Uterus (tissue), 4 donors: ENCODE measurements around the gene LSM6. TPM values are rescaled to one million over a fixed set of nuclear protein-coding genes. Genes with fewer than 3 reads are reported as not detected.
A peak's percentile ranks its signal among the peaks of the same experiment; 100 is the strongest.

Experiments used
- DNase-seq, 2 donors: peaks; one replicate each; pipeline ENCODE4 v3.0.0-alpha.2; 2019 to 2020
- H3K27ac ChIP-seq, 2 donors: fragments of 200-600 bp; sonication (generic); 1 replicate in 1 of 2; 2 replicates in 1 of 2; pipeline ENCODE4 v1.5.1; 2016 to 2018
- H3K27me3 ChIP-seq, 2 donors: fragments of 200-600 bp; sonication (generic); one replicate each; pipeline ENCODE4 v1.5.1; 2018 to 2019; ENCODE audit warnings: control low read depth in 1 of 2
- H3K36me3 ChIP-seq, 2 donors: fragments of 200-600 bp; sonication (generic); one replicate each; pipeline ENCODE4 v1.5.1; 2019; ENCODE audit warnings: control low read depth in 1 of 2
- H3K4me1 ChIP-seq, 2 donors: fragments of 200-600 bp; sonication (generic); one replicate each; pipeline ENCODE4 v1.5.1; 2018 to 2019; ENCODE audit warnings: control low read depth in 1 of 2
- H3K4me3 ChIP-seq, 2 donors: fragments of 200-600 bp; sonication (generic); 1 replicate in 1 of 2; 2 replicates in 1 of 2; pipeline ENCODE4 v1.5.1; 2018 to 2019; ENCODE audit warnings: mild to moderate bottlenecking in 1 of 2
- H3K9me3 ChIP-seq, 2 donors: fragments of 200-600 bp; sonication (generic); one replicate each; pipeline ENCODE4 v1.5.1; 2019; ENCODE audit warnings: control low read depth in 1 of 2
- CTCF ChIP-seq, 4 experiments: fragments of 200-600 bp in 2 of 4; fragments of 450-650 bp in 2 of 4; sonication (generic) in 2 of 4; IDR thresholded peaks; one replicate each; pipeline ENCODE4 v1.5.1; 2016 to 2019; ENCODE audit warnings: antibody characterized with exemption in 4 of 4, mild to moderate bottlenecking in 2 of 4, moderate library complexity in 1 of 4
- POLR2A ChIP-seq, 2 donors: fragments of 450-650 bp; IDR thresholded peaks; one replicate each; pipeline ENCODE4 v1.6.1; 2016; ENCODE audit warnings: antibody characterized with exemption in 2 of 2, mild to moderate bottlenecking in 1 of 2, moderate library complexity in 1 of 2
- intact Hi-C: fragments of 100-400 bp; cut with DNase I; formaldehyde crosslinking; loops from one replicate; pipeline ENCODE4 v1.15.1; 2023; ENCODE audit warnings: low total_unique reads
- total RNA-seq, 4 donors: library from RNA; depleted of rRNA in 3 of 4; stranded (reverse); fragments of >200 nt in 3 of 4; gene quantifications; one replicate each; pipeline versions ENCODE4 v1.1.0 to v1.2.4, GENCODE V29; 2014 to 2023
- donor health status: DM: yes; HTN: yes; CAD: no.

LSM6 gene
- total RNA-seq, 4 donors from 2014 or later, result 8.7 to 56.8 (median 31.2) TPM

- no peak for DNase-seq
- H3K4me3 ChIP-seq, result no peak overlapping the region
- no peaks in the 10 kb centered on the region for H3K9me3 ChIP-seq
- no peak overlapping the region for H3K27ac ChIP-seq
- no peaks in the 10 kb centered on the region for H3K27me3 ChIP-seq
- TF ChIP-seq CTCF (IDR thresholded peaks at IDR 0.05) (no peak), POLR2A (IDR thresholded peaks at IDR 0.05) (no peak)
- intact Hi-C loops, result no loop called here
- H3K4me1 ChIP-seq, result no peaks in the 10 kb centered on the region
- H3K36me3 ChIP-seq, result no peaks in the 10 kb centered on the region
Measured at GRCh38 chr4:146170149-146170548, 5.4 kb upstream of the LSM6 start.

GRCh38 chr4:146176891-146177290, 1.4 kb downstream of the LSM6 start:
- peak overlapping the region in 1 of 2 donors; percentile 93 for H3K4me3 ChIP-seq
- intact Hi-C loops, result no loop called here
- no peaks in the 10 kb centered on the region for H3K27me3 ChIP-seq
- H3K9me3 ChIP-seq, result no peaks in the 10 kb centered on the region
- peak overlapping the region in 1 of 2 donors; percentile 83 for H3K27ac ChIP-seq
- DNase-seq, result no peak
- H3K36me3 ChIP-seq, result no peaks in the 10 kb centered on the region
- no peak for TF ChIP-seq POLR2A (IDR thresholded peaks at IDR 0.05)
- TF ChIP-seq CTCF (IDR thresholded peaks at IDR 0.05), result no peak
- H3K4me1 ChIP-seq, result peaks cover 0 to 12% of the 10 kb centered on the region in 2 donors

GRCh38 chr4:146178126-146178525, 2.6 kb downstream of the LSM6 start:
- Histone ChIP-seq H3K4me3 (no peak overlapping the region), H3K27ac (no peak overlapping the region), H3K4me1 (peaks cover 0 to 13% of the 10 kb centered on the region in 2 donors), H3K36me3 (no peaks in the 10 kb centered on the region), H3K9me3 (no peaks in the 10 kb centered on the region), H3K27me3 (no peaks in the 10 kb centered on the region)
- no peak for DNase-seq
- no peak for TF ChIP-seq POLR2A (IDR thresholded peaks at IDR 0.05)
- no peak for TF ChIP-seq CTCF (IDR thresholded peaks at IDR 0.05)
- intact Hi-C loops, result no loop called here

GRCh38 chr4:146179784-146180370, 4.4 kb downstream of the LSM6 start:
- TF ChIP-seq POLR2A (IDR thresholded peaks at IDR 0.05) (no peak), CTCF (IDR thresholded peaks at IDR 0.05) (no peak)
- Histone ChIP-seq H3K4me1 (peaks cover 0 to 13% of the 10 kb centered on the region in 2 donors), H3K4me3 (no peak overlapping the region), H3K36me3 (no peaks in the 10 kb centered on the region), H3K27ac (no peak overlapping the region), H3K9me3 (no peaks in the 10 kb centered on the region), H3K27me3 (no peaks in the 10 kb centered on the region)
- DNase-seq, result no peak
- intact Hi-C loops, result no loop called here

- TF ChIP-seq CTCF (IDR thresholded peaks at IDR 0.05) (no peak), POLR2A (IDR thresholded peaks at IDR 0.05) (no peak)
- intact Hi-C loops, result no loop called here
- H3K27me3 ChIP-seq, result no peaks in the 10 kb centered on the region
- peaks cover 0 to 13% of the 10 kb centered on the region in 2 donors for H3K4me1 ChIP-seq
- H3K27ac ChIP-seq, result no peak overlapping the region
- DNase-seq, result no peak
- no peaks in the 10 kb centered on the region for H3K36me3 ChIP-seq
- no peaks in the 10 kb centered on the region for H3K9me3 ChIP-seq
- no peak overlapping the region for H3K4me3 ChIP-seq
Measured at GRCh38 chr4:146182443-146182842, 6.9 kb downstream of the LSM6 start.
